Measurements from ENCODE around the gene NAMPT.

NAMPT gene

GRCh38 chr7:106285855-106286492 is 1.2 kb upstream of the NAMPT start:
- H3K79me2 ChIP-seq (ENCODE audit: insufficient read depth, low read length): peaks cover 32% of the 10 kb centered on the region
- no peaks in the 10 kb centered on the region for H3K36me3 ChIP-seq (ENCODE audit: insufficient read depth, low read length)
- H3K27me3 ChIP-seq (ENCODE audit: insufficient read depth, low read length, poor library complexity, severe bottlenecking): peaks cover 9% of the 10 kb centered on the region

GRCh38 chr7:106285051-106285854 is 470 bp upstream of the NAMPT start:
- Histone ChIP-seq H3K9ac (ENCODE audit: low read depth, low read length, poor library complexity, severe bottlenecking) (peak overlapping the region; percentile 92), H3K79me2 (ENCODE audit: insufficient read depth, low read length) (peaks cover 39% of the 10 kb centered on the region), H3K27me3 (ENCODE audit: insufficient read depth, low read length, poor library complexity, severe bottlenecking) (peaks cover 2% of the 10 kb centered on the region), H4K20me1 (ENCODE audit: insufficient read depth, low read length, poor library complexity, severe bottlenecking) (peaks cover 27% of the 10 kb centered on the region), H3K9me2 (replicated peaks; ENCODE audit: low read depth, low read length) (no peaks in the 10 kb centered on the region), H3K36me3 (ENCODE audit: insufficient read depth, low read length) (no peaks in the 10 kb centered on the region), H3K4me1 (ENCODE audit: insufficient read depth, low read length, poor library complexity, severe bottlenecking) (peaks cover 41% of the 10 kb centered on the region), H3K9me3 (ENCODE audit: insufficient read depth, low read depth, low read length) (no peaks in the 10 kb centered on the region), H2AFZ (ENCODE audit: low read length) (peak overlapping the region; percentile 97), H3K4me2 (ENCODE audit: low read depth, low read length, poor library complexity, severe bottlenecking) (peak overlapping the region; percentile 92), H3K4me3 (ENCODE audit: low read length, poor library complexity, severe bottlenecking) (peak overlapping the region; percentile 97), H3F3A (ENCODE audit: low read depth) (no peaks in the 10 kb centered on the region)
- no peak for TF ChIP-seq CTCF (conservative IDR thresholded peaks at IDR 0.05; ENCODE audit: low read length)
- TF ChIP-seq EZH2phosphoT487 (IDR thresholded peaks at IDR 0.05; ENCODE audit: borderline replicate concordance): no peak

More at GRCh38 chr7:106285855-106286492, 1.2 kb upstream of the NAMPT start:
- Histone ChIP-seq H3F3A (ENCODE audit: low read depth) (no peaks in the 10 kb centered on the region), H4K20me1 (ENCODE audit: insufficient read depth, low read length, poor library complexity, severe bottlenecking) (peaks cover 24% of the 10 kb centered on the region), H3K9me3 (ENCODE audit: insufficient read depth, low read depth, low read length) (no peaks in the 10 kb centered on the region), H2AFZ (ENCODE audit: low read length) (peak overlapping the region; percentile 97), H3K4me2 (ENCODE audit: low read depth, low read length, poor library complexity, severe bottlenecking) (peak overlapping the region; percentile 92), H3K4me1 (ENCODE audit: insufficient read depth, low read length, poor library complexity, severe bottlenecking) (peaks cover 38% of the 10 kb centered on the region), H3K9me2 (replicated peaks; ENCODE audit: low read depth, low read length) (no peaks in the 10 kb centered on the region), H3K9ac (ENCODE audit: low read depth, low read length, poor library complexity, severe bottlenecking) (peak overlapping the region; percentile 92), H3K4me3 (ENCODE audit: low read length, poor library complexity, severe bottlenecking) (peak overlapping the region; percentile 97)
- TF ChIP-seq CTCF (conservative IDR thresholded peaks at IDR 0.05; ENCODE audit: low read length) (no peak), EZH2phosphoT487 (IDR thresholded peaks at IDR 0.05; ENCODE audit: borderline replicate concordance) (no peak)

- H3K36me3 ChIP-seq (ENCODE audit: insufficient read depth, low read length): no peaks in the 10 kb centered on the region
- no peak for TF ChIP-seq CTCF (conservative IDR thresholded peaks at IDR 0.05; ENCODE audit: low read length)
- no peak for TF ChIP-seq EZH2phosphoT487 (IDR thresholded peaks at IDR 0.05; ENCODE audit: borderline replicate concordance)
- no peaks in the 10 kb centered on the region for H3F3A ChIP-seq (ENCODE audit: low read depth)
- peaks cover 51% of the 10 kb centered on the region for H3K79me2 ChIP-seq (ENCODE audit: insufficient read depth, low read length)
- peak overlapping the region; percentile 4; the same call in 1 of the 2 replicates for H2AFZ ChIP-seq (ENCODE audit: low read length)
- H3K27me3 ChIP-seq (ENCODE audit: insufficient read depth, low read length, poor library complexity, severe bottlenecking): no peaks in the 10 kb centered on the region
- H3K4me2 ChIP-seq (ENCODE audit: low read depth, low read length, poor library complexity, severe bottlenecking): peak overlapping the region; percentile 84
- peaks cover 39% of the 10 kb centered on the region for H4K20me1 ChIP-seq (ENCODE audit: insufficient read depth, low read length, poor library complexity, severe bottlenecking)
- peaks cover 52% of the 10 kb centered on the region for H3K4me1 ChIP-seq (ENCODE audit: insufficient read depth, low read length, poor library complexity, severe bottlenecking)
- H3K4me3 ChIP-seq (ENCODE audit: low read length, poor library complexity, severe bottlenecking): peak overlapping the region; percentile 97
- H3K9me3 ChIP-seq (ENCODE audit: insufficient read depth, low read depth, low read length): no peaks in the 10 kb centered on the region
- H3K9me2 ChIP-seq (replicated peaks; ENCODE audit: low read depth, low read length): no peaks in the 10 kb centered on the region
- H3K9ac ChIP-seq (ENCODE audit: low read depth, low read length, poor library complexity, severe bottlenecking): peak overlapping the region; percentile 64
Measured at GRCh38 chr7:106283831-106284713, 711 bp downstream of the NAMPT start.
